Measurements from ENCODE around the gene EPM2A. TPM values are rescaled to one million over a fixed set of nuclear protein-coding genes. Genes with fewer than 3 reads are reported as not detected.
"Not testable (repeated sequence)": the region's sequence is repeated elsewhere in the genome, so short reads cannot be mapped to it uniquely, and the experiment has no call there.

Gene EPM2A
- total RNA-seq, 1 experiment from 2014 or later = 4.7 TPM

- intact Hi-C loops (cut with micrococcal nuclease; ENCODE audit: unreplicated experiment) = loop anchor here (10.0 kb wide), 1 partner anchor 1121 kb away; no protein-coding TSS in a partner anchor
- Histone ChIP-seq H3K9me2 (ENCODE audit: insufficient read depth) (no peaks in the 10 kb centered on the region), H2AFZ (no peak overlapping the region), H3K4me2 (no peak overlapping the region), H3K27me3 (ENCODE audit: insufficient read depth, low read depth) (no peaks in the 10 kb centered on the region), H3K27ac (no peak overlapping the region), H3K79me2 (ENCODE audit: low read depth) (no peaks in the 10 kb centered on the region), H4K20me1 (ENCODE audit: insufficient read depth) (no peaks in the 10 kb centered on the region; the same call in 1 of the 2 replicates), H3K36me3 (ENCODE audit: low read depth) (no peaks in the 10 kb centered on the region), H3F3A (ENCODE audit: insufficient read depth, low read depth) (no peaks in the 10 kb centered on the region), H3K9me3 (ENCODE audit: insufficient read depth, low read depth) (no peaks in the 10 kb centered on the region), H3K4me1 (replicated peaks; ENCODE audit: insufficient read depth) (no peaks in the 10 kb centered on the region), H3K4me3 (no peak overlapping the region)
- ChIA-PET POLR2A (ENCODE audit: unreplicated experiment) (no interaction called here), CTCF (no interaction called here)
- DNase-seq = no peak
- TF ChIP-seq CTCF (conservative IDR thresholded peaks at IDR 0.05) (no peak), EZH2 (IDR thresholded peaks at IDR 0.05; ENCODE audit: low read depth) (no peak)
- no TSS peak for BruUV-seq (replicated peaks)
Measured at GRCh38 chr6:145705561-145705960, 29.8 kb downstream of the EPM2A start.

GRCh38 chr6:145704143-145704781 is 31.1 kb downstream of the EPM2A start:
- H3K4me1 ChIP-seq (replicated peaks; ENCODE audit: insufficient read depth) = no peaks in the 10 kb centered on the region
- H3K79me2 ChIP-seq (ENCODE audit: low read depth) = no peaks in the 10 kb centered on the region
- peak; percentile 78 for TF ChIP-seq CTCF (conservative IDR thresholded peaks at IDR 0.05)
- no peak for TF ChIP-seq EZH2 (IDR thresholded peaks at IDR 0.05; ENCODE audit: low read depth)
- no peak overlapping the region for H2AFZ ChIP-seq
- H3K27ac ChIP-seq = no peak overlapping the region
- ChIA-PET POLR2A (ENCODE audit: unreplicated experiment) (interaction anchor here (0.5 kb wide), 1 partner anchor 1602 kb away, joined by 3 read pairs; no protein-coding TSS in a partner anchor), CTCF (no interaction called here)
- H3K27me3 ChIP-seq (ENCODE audit: insufficient read depth, low read depth) = no peaks in the 10 kb centered on the region
- intact Hi-C loops (cut with micrococcal nuclease; ENCODE audit: unreplicated experiment) = loop anchor here (10.0 kb wide), 1 partner anchor 1119 kb away; no protein-coding TSS in a partner anchor
- no peaks in the 10 kb centered on the region; the same call in 1 of the 2 replicates for H4K20me1 ChIP-seq (ENCODE audit: insufficient read depth)
- no peak overlapping the region for H3K4me3 ChIP-seq
- H3K4me2 ChIP-seq = no peak overlapping the region
- no peak for DNase-seq
- H3K9me3 ChIP-seq (ENCODE audit: insufficient read depth, low read depth) = no peaks in the 10 kb centered on the region
- no TSS peak for BruUV-seq (replicated peaks)
- H3K9me2 ChIP-seq (ENCODE audit: insufficient read depth) = no peaks in the 10 kb centered on the region; the same call in 1 of the 2 replicates
- H3K36me3 ChIP-seq (ENCODE audit: low read depth) = no peaks in the 10 kb centered on the region
- H3F3A ChIP-seq (ENCODE audit: insufficient read depth, low read depth) = no peaks in the 10 kb centered on the region

- Histone ChIP-seq H3K4me1 (replicated peaks; ENCODE audit: insufficient read depth) (no peaks in the 10 kb centered on the region), H3K36me3 (ENCODE audit: low read depth) (no peaks in the 10 kb centered on the region), H3K27ac (no peak overlapping the region), H2AFZ (no peak overlapping the region), H3K4me3 (no peak overlapping the region), H3K27me3 (ENCODE audit: insufficient read depth, low read depth) (no peaks in the 10 kb centered on the region), H3K9me2 (ENCODE audit: insufficient read depth) (no peaks in the 10 kb centered on the region; the same call in 1 of the 2 replicates), H4K20me1 (ENCODE audit: insufficient read depth) (no peaks in the 10 kb centered on the region; the same call in 1 of the 2 replicates), H3K79me2 (ENCODE audit: low read depth) (no peaks in the 10 kb centered on the region), H3K4me2 (no peak overlapping the region), H3K9me3 (ENCODE audit: insufficient read depth, low read depth) (peaks cover 6% of the 10 kb centered on the region; the same call in 1 of the 2 replicates), H3F3A (ENCODE audit: insufficient read depth, low read depth) (no peaks in the 10 kb centered on the region)
- intact Hi-C loops (cut with micrococcal nuclease; ENCODE audit: unreplicated experiment) = no loop called here
- ChIA-PET CTCF (no interaction called here), POLR2A (ENCODE audit: unreplicated experiment) (no interaction called here)
- TF ChIP-seq EZH2 (IDR thresholded peaks at IDR 0.05; ENCODE audit: low read depth) (no peak), CTCF (conservative IDR thresholded peaks at IDR 0.05) (no peak)
- no TSS peak for BruUV-seq (replicated peaks)
- DNase-seq = no peak
Measured at GRCh38 chr6:145699462-145699861, 35.9 kb downstream of the EPM2A start.

DNA sequence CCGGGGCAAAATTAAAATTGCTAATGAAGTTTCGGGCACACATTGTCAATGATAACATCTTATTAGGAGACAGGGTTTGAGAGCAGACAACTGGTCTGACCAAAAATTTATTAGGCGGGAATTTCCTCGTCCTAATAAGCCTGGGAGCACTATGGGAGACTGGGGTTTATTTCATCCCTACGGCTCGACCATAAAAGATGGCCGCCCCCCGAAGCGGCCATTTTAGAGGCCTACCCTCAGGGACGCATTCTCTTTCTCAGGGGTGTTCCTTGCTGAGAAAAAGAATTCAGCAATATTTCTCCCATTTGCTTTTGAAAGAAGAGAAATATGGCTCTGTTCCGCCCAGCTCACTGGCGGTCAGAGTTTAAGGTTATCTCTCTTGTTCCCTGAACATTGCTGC is 37.9 kb downstream of the EPM2A start:
- CTCF ChIA-PET; H3K9me3 ChIP-seq (ENCODE audit: insufficient read depth, low read depth); H3K4me1 ChIP-seq (replicated peaks; ENCODE audit: insufficient read depth); H3K27me3 ChIP-seq (ENCODE audit: insufficient read depth, low read depth); H3K27ac ChIP-seq; H2AFZ ChIP-seq; H4K20me1 ChIP-seq (ENCODE audit: insufficient read depth); intact Hi-C loops (cut with micrococcal nuclease; ENCODE audit: unreplicated experiment); POLR2A ChIA-PET (ENCODE audit: unreplicated experiment); H3K4me2 ChIP-seq; H3K9me2 ChIP-seq (ENCODE audit: insufficient read depth); H3K4me3 ChIP-seq; H3K36me3 ChIP-seq (ENCODE audit: low read depth); BruUV-seq (replicated peaks); H3K79me2 ChIP-seq (ENCODE audit: low read depth); DNase-seq; H3F3A ChIP-seq (ENCODE audit: insufficient read depth, low read depth): not testable (repeated sequence)
